Neural progenitor cell (in vitro differentiated cells): ENCODE data around the gene JAKMIP2.

Experiments used
- CTCF ChIP-seq: fragments of 200-600 bp; sonication (generic); IDR thresholded peaks from 2 replicates; pipeline ENCODE4 v1.5.1; 2017; ENCODE audit warnings: antibody characterized with exemption, mild to moderate bottlenecking
- EZH2 ChIP-seq: fragments of 200-600 bp; sonication (generic); IDR thresholded peaks from 2 replicates; pipeline ENCODE4 v1.6.1; 2017; ENCODE audit warnings: antibody characterized with exemption, mild to moderate bottlenecking, moderate library complexity

- no peak for TF ChIP-seq CTCF
- no peak for TF ChIP-seq EZH2
Observed at GRCh38 chr5:147629196-147629595, 153.3 kb downstream of the JAKMIP2 start.
